WTC11 (cell line): Measurements from ENCODE around the gene CNTNAP5. TPM values are rescaled to one million over a fixed set of nuclear protein-coding genes. Genes with fewer than 3 reads are reported as not detected.

ENCODE experiments used
- ATAC-seq: fragments of 200-7000 bp; cut with Tn5 transposase; 2 replicates; pipeline ENCODE4 v1.10.0; 2021; ENCODE audit warnings: mild to moderate bottlenecking, moderate library complexity
- CTCF ChIA-PET: fragments of 300-600 bp; sonication (Branson Sonifier 250); formaldehyde crosslinking; loops from one replicate; lab custom pipeline; 2021; ENCODE audit warnings: antibody characterized with exemption; lab: Charles Lee
- POLR2A ChIA-PET: fragments of 350-600 bp; sonication (Branson Sonifier 250); formaldehyde crosslinking; loops from one replicate; lab custom pipeline; 2021; ENCODE audit warnings: antibody characterized with exemption; lab: Charles Lee
- DNase-seq: peaks from one replicate; pipeline ENCODE4 v3.0.0; 2021; ENCODE audit warnings: low spot score
- H3K27ac Mint-ChIP-seq: 2 replicates; pipeline ENCODE4 v1.8.0; 2021; ENCODE audit warnings: mixed read lengths
- H3K27me3 Mint-ChIP-seq: 2 replicates; pipeline ENCODE4 v1.8.0; 2021; ENCODE audit warnings: low read depth, mild to moderate bottlenecking, moderate library complexity, mixed read lengths
- H3K36me3 Mint-ChIP-seq: 2 replicates; pipeline ENCODE4 v1.8.0; 2021; ENCODE audit warnings: mixed read lengths
- H3K4me1 Mint-ChIP-seq: 2 replicates; pipeline ENCODE4 v1.8.0; 2022; ENCODE audit warnings: mixed read lengths
- H3K4me3 Mint-ChIP-seq: 2 replicates; pipeline ENCODE4 v1.8.0; 2021; ENCODE audit warnings: mild to moderate bottlenecking, moderate library complexity, mixed read lengths
- H3K9me3 Mint-ChIP-seq: 2 replicates; pipeline ENCODE4 v1.8.0; 2021; ENCODE audit warnings: mixed read lengths
- ATF1 ChIP-seq: sonication (generic); formaldehyde crosslinking; IDR thresholded peaks from 2 replicates; pipeline ENCODE4 v1.8.1; 2023; ENCODE audit warnings: mild to moderate bottlenecking, moderate library complexity, missing genetic modification reagents
- CREM ChIP-seq: sonication (generic); formaldehyde crosslinking; IDR thresholded peaks from 2 replicates; pipeline ENCODE4 v1.8.1; 2022; ENCODE audit warnings: mild to moderate bottlenecking, missing genetic modification reagents, moderate library complexity
- CTCF ChIP-seq: fragments of 200-600 bp; IDR thresholded peaks from 2 replicates; pipeline ENCODE4 v1.8.0; 2022; ENCODE audit warnings: antibody characterized with exemption
- GRHL2 ChIP-seq: fragments of 250-450 bp; sonication (Bioruptor Pico); IDR thresholded peaks from 2 replicates; pipeline ENCODE4 v1.8.0; 2022; ENCODE audit warnings: mild to moderate bottlenecking, moderate library complexity; ENCODE audit not compliant: insufficient replicate concordance, severe bottlenecking
- MAX ChIP-seq: sonication (generic); formaldehyde crosslinking; IDR thresholded peaks from 2 replicates; pipeline ENCODE4 v1.8.0; 2022; ENCODE audit warnings: mild to moderate bottlenecking, missing genetic modification reagents
- NFE2L1 ChIP-seq: sonication (generic); formaldehyde crosslinking; IDR thresholded peaks from 2 replicates; pipeline ENCODE4 v1.8.1; 2023; ENCODE audit warnings: missing genetic modification reagents
- NFYB ChIP-seq: sonication (generic); formaldehyde crosslinking; conservative IDR thresholded peaks from 2 replicates; pipeline ENCODE4 v1.8.0; 2022; ENCODE audit warnings: low read depth, missing genetic modification reagents
- RELA ChIP-seq: sonication (generic); formaldehyde crosslinking; IDR thresholded peaks from 2 replicates; pipeline ENCODE4 v1.8.1; 2022; ENCODE audit warnings: missing genetic modification reagents, mild to moderate bottlenecking, borderline replicate concordance
- ZNF232 ChIP-seq: sonication (generic); formaldehyde crosslinking; IDR thresholded peaks from 2 replicates; pipeline ENCODE4 v1.8.0; 2022; ENCODE audit warnings: mild to moderate bottlenecking, missing genetic modification reagents
- ZNF281 ChIP-seq: sonication (generic); formaldehyde crosslinking; IDR thresholded peaks from 2 replicates; pipeline ENCODE4 v1.8.0; 2023; ENCODE audit warnings: mild to moderate bottlenecking, missing genetic modification reagents
- ZNF396 ChIP-seq: fragments of 250-450 bp; sonication (Bioruptor Pico); IDR thresholded peaks from 2 replicates; pipeline ENCODE4 v1.8.0; 2021; ENCODE audit warnings: mild to moderate bottlenecking, moderate library complexity, borderline replicate concordance
- total RNA-seq: library from RNA; stranded (reverse); gene quantifications from 3 replicates; pipeline ENCODE4 v1.2.3, GENCODE V29; 2021
- TF ChIP-seq, protein P1 (sequence below): sonication (generic); formaldehyde crosslinking; IDR thresholded peaks from 2 replicates; pipeline ENCODE4 v1.8.0; 2023; ENCODE audit warnings: missing genetic modification reagents, mild to moderate bottlenecking, borderline replicate concordance
- TF ChIP-seq, protein P2 (sequence below): sonication (generic); formaldehyde crosslinking; IDR thresholded peaks from 2 replicates; pipeline ENCODE4 v1.8.1; 2023; ENCODE audit warnings: mild to moderate bottlenecking, missing genetic modification reagents
- TF ChIP-seq, protein P3 (sequence below): fragments of 250-450 bp; sonication (Bioruptor Pico); IDR thresholded peaks from 2 replicates; pipeline ENCODE4 v2.1.2; 2022; ENCODE audit warnings: mild to moderate bottlenecking, moderate library complexity

CNTNAP5 gene
- total RNA-seq, 1 experiment from 2014 or later = 0.22 TPM

DNA sequence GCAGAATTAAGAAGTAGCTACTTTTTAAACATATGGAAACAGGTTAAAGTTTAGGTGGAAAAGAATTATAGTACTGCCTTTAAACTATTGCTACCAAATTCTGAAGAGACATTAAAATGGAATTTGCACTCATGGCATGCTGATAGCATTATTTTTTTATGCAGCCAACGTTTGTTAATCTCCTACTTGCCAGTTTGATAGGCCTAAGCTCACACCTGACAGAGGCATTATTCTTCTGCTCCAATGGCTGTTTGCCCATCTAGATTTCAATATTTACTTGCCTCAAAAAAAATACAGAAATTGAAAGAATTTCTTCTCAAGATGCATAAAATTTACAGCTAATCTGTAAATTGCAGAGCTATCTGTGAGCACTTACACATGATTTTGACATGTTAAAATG lies 849.6 kb downstream of the CNTNAP5 start (continued):
- TF ChIP-seq, protein P1, sequence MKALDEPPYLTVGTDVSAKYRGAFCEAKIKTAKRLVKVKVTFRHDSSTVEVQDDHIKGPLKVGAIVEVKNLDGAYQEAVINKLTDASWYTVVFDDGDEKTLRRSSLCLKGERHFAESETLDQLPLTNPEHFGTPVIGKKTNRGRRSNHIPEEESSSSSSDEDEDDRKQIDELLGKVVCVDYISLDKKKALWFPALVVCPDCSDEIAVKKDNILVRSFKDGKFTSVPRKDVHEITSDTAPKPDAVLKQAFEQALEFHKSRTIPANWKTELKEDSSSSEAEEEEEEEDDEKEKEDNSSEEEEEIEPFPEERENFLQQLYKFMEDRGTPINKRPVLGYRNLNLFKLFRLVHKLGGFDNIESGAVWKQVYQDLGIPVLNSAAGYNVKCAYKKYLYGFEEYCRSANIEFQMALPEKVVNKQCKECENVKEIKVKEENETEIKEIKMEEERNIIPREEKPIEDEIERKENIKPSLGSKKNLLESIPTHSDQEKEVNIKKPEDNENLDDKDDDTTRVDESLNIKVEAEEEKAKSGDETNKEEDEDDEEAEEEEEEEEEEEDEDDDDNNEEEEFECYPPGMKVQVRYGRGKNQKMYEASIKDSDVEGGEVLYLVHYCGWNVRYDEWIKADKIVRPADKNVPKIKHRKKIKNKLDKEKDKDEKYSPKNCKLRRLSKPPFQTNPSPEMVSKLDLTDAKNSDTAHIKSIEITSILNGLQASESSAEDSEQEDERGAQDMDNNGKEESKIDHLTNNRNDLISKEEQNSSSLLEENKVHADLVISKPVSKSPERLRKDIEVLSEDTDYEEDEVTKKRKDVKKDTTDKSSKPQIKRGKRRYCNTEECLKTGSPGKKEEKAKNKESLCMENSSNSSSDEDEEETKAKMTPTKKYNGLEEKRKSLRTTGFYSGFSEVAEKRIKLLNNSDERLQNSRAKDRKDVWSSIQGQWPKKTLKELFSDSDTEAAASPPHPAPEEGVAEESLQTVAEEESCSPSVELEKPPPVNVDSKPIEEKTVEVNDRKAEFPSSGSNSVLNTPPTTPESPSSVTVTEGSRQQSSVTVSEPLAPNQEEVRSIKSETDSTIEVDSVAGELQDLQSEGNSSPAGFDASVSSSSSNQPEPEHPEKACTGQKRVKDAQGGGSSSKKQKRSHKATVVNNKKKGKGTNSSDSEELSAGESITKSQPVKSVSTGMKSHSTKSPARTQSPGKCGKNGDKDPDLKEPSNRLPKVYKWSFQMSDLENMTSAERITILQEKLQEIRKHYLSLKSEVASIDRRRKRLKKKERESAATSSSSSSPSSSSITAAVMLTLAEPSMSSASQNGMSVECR (CRISPR knock-in tag) = no peak
- no peak for TF ChIP-seq ZNF396 (CRISPR knock-in tag)
- no peak for TF ChIP-seq NFYB (CRISPR knock-in tag)
- TF ChIP-seq CREM = no peak

- TF ChIP-seq CTCF (no peak), GRHL2 (CRISPR knock-in tag) (no peak), MAX (CRISPR knock-in tag) (no peak), ZNF232 (CRISPR knock-in tag) (no peak), ATF1 (CRISPR knock-in tag) (no peak), ZNF281 (CRISPR knock-in tag) (no peak), RELA (CRISPR knock-in tag) (no peak), NFE2L1 (CRISPR knock-in tag) (no peak)
- TF ChIP-seq, protein P2, sequence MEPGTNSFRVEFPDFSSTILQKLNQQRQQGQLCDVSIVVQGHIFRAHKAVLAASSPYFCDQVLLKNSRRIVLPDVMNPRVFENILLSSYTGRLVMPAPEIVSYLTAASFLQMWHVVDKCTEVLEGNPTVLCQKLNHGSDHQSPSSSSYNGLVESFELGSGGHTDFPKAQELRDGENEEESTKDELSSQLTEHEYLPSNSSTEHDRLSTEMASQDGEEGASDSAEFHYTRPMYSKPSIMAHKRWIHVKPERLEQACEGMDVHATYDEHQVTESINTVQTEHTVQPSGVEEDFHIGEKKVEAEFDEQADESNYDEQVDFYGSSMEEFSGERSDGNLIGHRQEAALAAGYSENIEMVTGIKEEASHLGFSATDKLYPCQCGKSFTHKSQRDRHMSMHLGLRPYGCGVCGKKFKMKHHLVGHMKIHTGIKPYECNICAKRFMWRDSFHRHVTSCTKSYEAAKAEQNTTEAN (CRISPR knock-in tag) = no peak
- TF ChIP-seq, protein P3, sequence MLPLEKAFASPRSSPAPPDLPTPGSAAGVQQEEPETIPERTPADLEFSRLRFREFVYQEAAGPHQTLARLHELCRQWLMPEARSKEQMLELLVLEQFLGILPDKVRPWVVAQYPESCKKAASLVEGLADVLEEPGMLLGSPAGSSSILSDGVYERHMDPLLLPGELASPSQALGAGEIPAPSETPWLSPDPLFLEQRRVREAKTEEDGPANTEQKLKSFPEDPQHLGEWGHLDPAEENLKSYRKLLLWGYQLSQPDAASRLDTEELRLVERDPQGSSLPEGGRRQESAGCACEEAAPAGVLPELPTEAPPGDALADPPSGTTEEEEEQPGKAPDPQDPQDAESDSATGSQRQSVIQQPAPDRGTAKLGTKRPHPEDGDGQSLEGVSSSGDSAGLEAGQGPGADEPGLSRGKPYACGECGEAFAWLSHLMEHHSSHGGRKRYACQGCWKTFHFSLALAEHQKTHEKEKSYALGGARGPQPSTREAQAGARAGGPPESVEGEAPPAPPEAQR (CRISPR knock-in tag) = no peak
- no peak for DNase-seq
- ChIA-PET CTCF (no interaction called here), POLR2A (no interaction called here)
- Mint-ChIP-seq H3K27ac (no peak overlapping the region), H3K27me3 (no peaks in the 10 kb centered on the region), H3K36me3 (no peaks in the 10 kb centered on the region), H3K4me3 (no peak overlapping the region), H3K9me3 (peaks cover 24% of the 10 kb centered on the region), H3K4me1 (peaks cover 1% of the 10 kb centered on the region)
- no peak for ATAC-seq
Measured at GRCh38 chr2:124875627-124876244, 850.6 kb downstream of the CNTNAP5 start.
